Stimulated activated CD4-positive, alpha-beta T cell treated with anti-CD3 and anti-CD28 coated beads, Interleukin-4, amount 100 ng/mL, for 24 hours (primary cell): ENCODE measurements around the gene RPTOR.
"Not testable (repeated sequence)": the region's sequence is repeated elsewhere in the genome, so short reads cannot be mapped to it uniquely, and the experiment has no call there.

ENCODE experiments used
- DNase-seq: peaks from one replicate; pipeline ENCODE4 v3.0.0-alpha.2; 2020

RPTOR gene

GRCh38 chr17:80544655-80545498 is at the start of gene RPTOR:
Gene RPTOR, plus strand, starts transcription at chr17:80544838. Its CDS starts 792 bp downstream, at chr17:80545630.
- DNase-seq, result peak; percentile 92

GRCh38 chr17:80497726-80498241 is 46.9 kb upstream of the RPTOR start:
- no peak for DNase-seq

- DNase-seq, result no peak
These were observed 46.3 kb upstream of the RPTOR start for GRCh38 chr17:80498242-80498919.

- DNase-seq, result no peak
These were observed 45.7 kb upstream of the RPTOR start for GRCh38 chr17:80498920-80499410.

- DNase-seq, result no peak
These were observed 45.1 kb upstream of the RPTOR start for GRCh38 chr17:80499560-80499959.

GRCh38 chr17:80499961-80500665 is 44.5 kb upstream of the RPTOR start:
- no peak for DNase-seq

GRCh38 chr17:80501741-80502577 is 42.7 kb upstream of the RPTOR start:
- DNase-seq, result no peak

- DNase-seq, result no peak
These were observed 42.1 kb upstream of the RPTOR start for GRCh38 chr17:80502578-80502877.

- no peak for DNase-seq
These were observed 41.6 kb upstream of the RPTOR start for GRCh38 chr17:80503031-80503430.

- DNase-seq, result no peak
These were observed 40.7 kb upstream of the RPTOR start for GRCh38 chr17:80503921-80504320.

GRCh38 chr17:80504686-80505413 is 39.8 kb upstream of the RPTOR start:
- no peak for DNase-seq

GRCh38 chr17:80507177-80507576 is 37.5 kb upstream of the RPTOR start:
- DNase-seq, result not testable (repeated sequence)

- no peak for DNase-seq
These were observed 36.7 kb upstream of the RPTOR start for GRCh38 chr17:80507965-80508364.

- no peak for DNase-seq
These were observed 35.3 kb upstream of the RPTOR start for GRCh38 chr17:80509311-80509710.

GRCh38 chr17:80510132-80510531 is 34.5 kb upstream of the RPTOR start:
- DNase-seq, result no peak

- DNase-seq, result no peak
These were observed 33.9 kb upstream of the RPTOR start for GRCh38 chr17:80510772-80511171.

GRCh38 chr17:80511222-80512180 is 33.1 kb upstream of the RPTOR start:
- DNase-seq, result no peak

GRCh38 chr17:80512233-80512632 is 32.4 kb upstream of the RPTOR start:
- no peak for DNase-seq

- DNase-seq, result no peak
These were observed 31.4 kb upstream of the RPTOR start for GRCh38 chr17:80513201-80513600.

GRCh38 chr17:80513892-80514291 is 30.7 kb upstream of the RPTOR start:
- DNase-seq, result no peak
